ENCODE measurements around the gene CREG1.

CREG1 gene

GRCh38 chr1:167509587-167509986, 44.0 kb downstream of the CREG1 start:
- in situ Hi-C loops (cut with HindIII; ENCODE audit: low sequenced_read_pairs): no loop called here
- DNase-seq (ENCODE audit: low read depth, low spot score): no peak
- no peak for TF ChIP-seq CTCF (IDR thresholded peaks at IDR 0.05; ENCODE audit: low read depth, low read length)
- H3K4me3 ChIP-seq (ENCODE audit: low read depth, low read length): no peak overlapping the region

- in situ Hi-C loops (cut with HindIII; ENCODE audit: low sequenced_read_pairs): no loop called here
- no peak overlapping the region for H3K4me3 ChIP-seq (ENCODE audit: low read depth, low read length)
- no peak for DNase-seq (ENCODE audit: low read depth, low spot score)
- TF ChIP-seq CTCF (IDR thresholded peaks at IDR 0.05; ENCODE audit: low read depth, low read length): no peak
Measured at GRCh38 chr1:167507719-167508118, 45.8 kb downstream of the CREG1 start.

GRCh38 chr1:167504467-167504827, 49.1 kb downstream of the CREG1 start:
- no peak for TF ChIP-seq CTCF (IDR thresholded peaks at IDR 0.05; ENCODE audit: low read depth, low read length)
- no peak overlapping the region for H3K4me3 ChIP-seq (ENCODE audit: low read depth, low read length)
- in situ Hi-C loops (cut with HindIII; ENCODE audit: low sequenced_read_pairs): no loop called here
- no peak for DNase-seq (ENCODE audit: low read depth, low spot score)

DNA sequence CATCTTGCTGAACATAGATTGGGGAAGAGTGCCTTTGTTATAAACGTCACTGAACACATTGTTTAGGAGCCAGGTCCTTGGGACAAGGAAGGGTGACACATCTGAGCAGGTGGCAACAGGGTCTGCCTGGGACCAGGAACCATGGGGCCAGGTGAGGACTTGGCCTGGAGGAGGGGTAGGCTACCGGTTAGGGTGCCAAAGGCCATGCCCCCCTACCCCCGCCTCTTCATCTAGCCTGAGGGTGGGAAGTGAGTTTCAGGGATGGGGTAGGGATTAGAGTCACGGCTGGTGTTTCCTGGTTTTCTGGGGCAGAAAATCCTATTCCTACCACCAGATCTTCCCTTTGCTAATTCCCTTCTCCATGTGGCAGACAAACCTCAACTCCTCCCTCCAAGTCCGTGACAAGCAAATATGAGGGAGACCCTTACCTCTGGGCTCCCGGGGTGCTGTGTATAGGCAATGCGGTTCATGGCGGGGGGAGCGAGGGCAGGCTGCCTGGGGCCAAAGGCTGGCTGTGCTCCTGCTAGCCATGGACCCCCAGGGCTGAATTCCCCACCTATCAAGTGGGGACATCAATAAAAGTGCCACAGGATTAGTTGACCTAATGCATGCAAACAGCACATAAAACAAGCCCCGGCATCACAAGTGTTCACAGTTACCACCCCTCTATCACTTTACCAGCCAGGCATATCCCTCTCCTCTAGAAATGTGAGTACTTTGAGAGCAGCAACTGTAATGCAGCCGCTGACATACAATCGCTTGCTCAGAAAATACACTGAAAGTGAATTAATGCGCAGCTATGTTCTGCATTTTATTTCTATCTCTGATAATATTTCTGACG, 49.7 kb downstream of the CREG1 start:
- no peak for DNase-seq (ENCODE audit: low read depth, low spot score)
- in situ Hi-C loops (cut with HindIII; ENCODE audit: low sequenced_read_pairs): no loop called here
- H3K4me3 ChIP-seq (ENCODE audit: low read depth, low read length): no peak overlapping the region
- no peak for TF ChIP-seq CTCF (IDR thresholded peaks at IDR 0.05; ENCODE audit: low read depth, low read length)

- TF ChIP-seq CTCF (IDR thresholded peaks at IDR 0.05; ENCODE audit: low read depth, low read length): no peak
- in situ Hi-C loops (cut with HindIII; ENCODE audit: low sequenced_read_pairs): no loop called here
- no peak for DNase-seq (ENCODE audit: low read depth, low spot score)
- no peak overlapping the region for H3K4me3 ChIP-seq (ENCODE audit: low read depth, low read length)
Measured at GRCh38 chr1:167502719-167503462, 50.7 kb downstream of the CREG1 start.

- no peak overlapping the region for H3K4me3 ChIP-seq (ENCODE audit: low read depth, low read length)
- no peak for DNase-seq (ENCODE audit: low read depth, low spot score)
- no peak for TF ChIP-seq CTCF (IDR thresholded peaks at IDR 0.05; ENCODE audit: low read depth, low read length)
- in situ Hi-C loops (cut with HindIII; ENCODE audit: low sequenced_read_pairs): no loop called here
Measured at GRCh38 chr1:167502192-167502551, 51.4 kb downstream of the CREG1 start.

Data from astrocyte of the spinal cord (primary cell).